AG04449 (cell line): ENCODE results near the gene GPR83.

Source experiments
- CTCF ChIA-PET: fragments of 350-600 bp; formaldehyde crosslinking; extraction: SDS; loops from one replicate; lab custom pipeline; 2021; ENCODE audit warnings: antibody characterized with exemption; lab: Yijun Ruan, JAX
- POLR2A ChIA-PET: fragments of 400-600, 350-600 bp; formaldehyde crosslinking; extraction: SDS; loops from one replicate; lab custom pipeline; 2020; ENCODE audit warnings: antibody characterized with exemption, inconsistent platforms; lab: Yijun Ruan, JAX
- DNase-seq: peaks from one replicate; pipeline ENCODE4 v3.0.0-alpha.2; 2010; ENCODE audit warnings: low read depth, low spot score
- H3K4me3 ChIP-seq: 2 replicates; pipeline ENCODE4 v1.5.1; 2011; ENCODE audit warnings: low read depth, mild to moderate bottlenecking, control low read depth, low read length
- TF ChIP-seq, protein P1 (sequence below): IDR thresholded peaks from one replicate; pipeline ENCODE4 v1.5.1; 2011; ENCODE audit warnings: mild to moderate bottlenecking, moderate library complexity, low read length, control low read depth, inconsistent platforms; ENCODE audit not compliant: insufficient read depth; ENCODE audit errors: missing control alignments

GPR83 gene

GRCh38 chr11:94433049-94433448 lies 31.8 kb upstream of the GPR83 start:
- CTCF ChIA-PET, result interaction anchor here (1.4 kb wide), 1 partner anchor 14 kb away, joined by 5 read pairs; no protein-coding TSS in a partner anchor

GRCh38 chr11:94424662-94425061 lies 23.4 kb upstream of the GPR83 start:
- no peak for DNase-seq
- ChIA-PET POLR2A (no interaction called here), CTCF (interaction anchor here (0.8 to 2.2 kb wide), 2 partner anchors 253 to 503 kb away, joined by 3 to 10 read pairs; no protein-coding TSS in a partner anchor)
- no peak overlapping the region for H3K4me3 ChIP-seq
- TF ChIP-seq, protein P1, sequence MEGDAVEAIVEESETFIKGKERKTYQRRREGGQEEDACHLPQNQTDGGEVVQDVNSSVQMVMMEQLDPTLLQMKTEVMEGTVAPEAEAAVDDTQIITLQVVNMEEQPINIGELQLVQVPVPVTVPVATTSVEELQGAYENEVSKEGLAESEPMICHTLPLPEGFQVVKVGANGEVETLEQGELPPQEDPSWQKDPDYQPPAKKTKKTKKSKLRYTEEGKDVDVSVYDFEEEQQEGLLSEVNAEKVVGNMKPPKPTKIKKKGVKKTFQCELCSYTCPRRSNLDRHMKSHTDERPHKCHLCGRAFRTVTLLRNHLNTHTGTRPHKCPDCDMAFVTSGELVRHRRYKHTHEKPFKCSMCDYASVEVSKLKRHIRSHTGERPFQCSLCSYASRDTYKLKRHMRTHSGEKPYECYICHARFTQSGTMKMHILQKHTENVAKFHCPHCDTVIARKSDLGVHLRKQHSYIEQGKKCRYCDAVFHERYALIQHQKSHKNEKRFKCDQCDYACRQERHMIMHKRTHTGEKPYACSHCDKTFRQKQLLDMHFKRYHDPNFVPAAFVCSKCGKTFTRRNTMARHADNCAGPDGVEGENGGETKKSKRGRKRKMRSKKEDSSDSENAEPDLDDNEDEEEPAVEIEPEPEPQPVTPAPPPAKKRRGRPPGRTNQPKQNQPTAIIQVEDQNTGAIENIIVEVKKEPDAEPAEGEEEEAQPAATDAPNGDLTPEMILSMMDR, result no peak

More at GRCh38 chr11:94433049-94433448, 31.8 kb upstream of the GPR83 start:
- no peak overlapping the region for H3K4me3 ChIP-seq
- TF ChIP-seq, protein P1, result no peak
- no peak for DNase-seq
- POLR2A ChIA-PET, result no interaction called here

GRCh38 chr11:94424011-94424410 lies 22.8 kb upstream of the GPR83 start:
- ChIA-PET POLR2A (no interaction called here), CTCF (interaction anchor here (2.2 kb wide), 1 partner anchor 253 kb away, joined by 10 read pairs; no protein-coding TSS in a partner anchor)
- no peak overlapping the region for H3K4me3 ChIP-seq
- TF ChIP-seq, protein P1, result no peak
- no peak for DNase-seq

DNA sequence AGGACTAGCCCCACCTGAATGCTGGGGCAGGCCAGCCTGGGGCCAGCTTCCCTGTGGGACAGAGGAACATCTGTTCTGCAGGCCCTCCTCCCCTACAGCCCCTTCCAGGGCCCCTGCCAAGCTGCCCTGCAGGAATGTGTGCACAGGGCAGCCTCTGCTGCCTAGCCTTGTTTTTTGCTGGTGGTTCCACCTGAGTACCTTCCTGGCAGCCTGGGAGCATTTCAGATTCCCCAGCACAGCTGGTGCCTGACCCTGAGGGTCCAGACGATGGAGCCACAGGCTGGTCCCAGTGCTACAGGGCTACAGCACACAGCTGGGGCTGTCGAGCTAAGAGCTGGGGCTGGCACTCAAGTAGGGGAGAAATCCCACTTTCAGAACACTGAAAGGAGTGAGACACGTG lies 22.3 kb upstream of the GPR83 start:
- H3K4me3 ChIP-seq, result no peak overlapping the region
- TF ChIP-seq, protein P1, result no peak
- CTCF ChIA-PET, result interaction anchor here (1.8 to 8.7 kb wide), 3 partner anchors 238 to 528 kb away, joined by 8 to 100 read pairs (median 10); no protein-coding TSS in a partner anchor
- POLR2A ChIA-PET, result no interaction called here
- DNase-seq, result no peak

GRCh38 chr11:94418123-94418765 lies 17.0 kb upstream of the GPR83 start:
- H3K4me3 ChIP-seq, result no peak overlapping the region
- DNase-seq, result no peak
- TF ChIP-seq, protein P1, result no peak
- ChIA-PET POLR2A (no interaction called here), CTCF (interaction anchor here (0.6 to 8.7 kb wide), 18 partner anchors 11 to 522 kb away, joined by 3 to 141 read pairs (median 5); partner anchors contain the start of gene PANX1)

DNA sequence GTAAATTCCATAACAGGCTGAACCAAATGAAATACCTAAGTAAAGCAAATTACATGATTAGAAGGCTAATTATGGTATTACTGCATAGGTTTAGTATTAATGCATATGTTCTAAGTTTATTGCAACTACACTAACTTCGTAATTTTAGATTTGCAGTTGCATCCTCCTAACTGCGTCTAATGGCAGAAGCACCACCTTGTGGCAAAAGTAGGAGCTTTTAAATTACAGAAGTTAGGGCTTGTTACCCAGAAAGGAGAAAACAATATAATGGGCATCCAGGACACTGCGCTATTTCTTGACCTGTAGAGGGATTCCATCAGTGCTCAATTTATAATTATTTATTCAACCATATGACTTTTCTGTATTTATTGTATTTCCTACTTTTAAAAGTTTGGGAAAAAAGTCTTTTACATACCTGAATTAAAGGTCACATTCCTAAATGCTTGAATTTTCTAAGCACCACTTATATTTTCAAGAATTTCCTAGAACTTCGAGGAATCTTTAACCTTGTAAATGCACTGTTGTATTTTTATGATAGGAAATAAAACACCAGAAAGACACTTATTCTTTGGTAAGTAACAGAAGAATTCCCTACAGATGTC lies 16.3 kb upstream of the GPR83 start:
- H3K4me3 ChIP-seq, result no peak overlapping the region
- POLR2A ChIA-PET, result no interaction called here
- DNase-seq, result peak; percentile 14
- TF ChIP-seq, protein P1, result peak; percentile 51
- CTCF ChIA-PET, result interaction anchor here (0.6 to 8.7 kb wide), 28 partner anchors 10 to 547 kb away, joined by 3 to 141 read pairs (median 4); partner anchors contain the start of gene PANX1
